Measurements from ENCODE around the gene C22orf31. TPM values are rescaled to one million over a fixed set of nuclear protein-coding genes. Genes with fewer than 3 reads are reported as not detected.
A peak's percentile ranks its signal among the peaks of the same experiment; 100 is the strongest.

The C22orf31 gene
- polyA plus RNA-seq, 2 of the 4 experiments (the other 2 are of a cell fraction): not detected

GRCh38 chr22:29071261-29072045, 9.8 kb upstream of the C22orf31 start:
- Histone ChIP-seq H3K9me3 (no peaks in the 10 kb centered on the region), H3K4me1 (peaks cover 9% of the 10 kb centered on the region; the same call in 2 of the 3 replicates), H3K4me3 (peak overlapping the region; percentile 40), H3K27ac (peak overlapping the region; percentile 62 to 79; a peak in 5 of 6 replicates), H3K4me2 (peak overlapping the region; percentile 97)
- ChIA-PET CTCF (no interaction called here), POLR2A (no interaction called here)
- FAIRE-seq (no peak), ATAC-seq (peak; percentile 47 to 65; a peak in 4 of 6 replicates), DNase-seq (ENCODE audit: low read depth in 1 of 2, low spot score in 1 of 2) (peak in 1 of 2 experiments; percentile 31)
- WGBS (ENCODE audit: missing lambda C conversion rate): 37% methylated on average over 18 of the region's 60 CpGs
- TF ChIP-seq MAX (IDR thresholded peaks at IDR 0.05) (0 out of 2 replicates have a peak, but pooled peaks have one; percentile 27), FOXS1 (CRISPR knock-in tag; IDR thresholded peaks at IDR 0.05) (no peak), TFCP2L1 (CRISPR knock-in tag; IDR thresholded peaks at IDR 0.05) (no peak)

GRCh38 chr22:29070490-29070889, 8.9 kb upstream of the C22orf31 start:
- Histone ChIP-seq H3K9me3 (no peaks in the 10 kb centered on the region), H3K4me2 (no peak overlapping the region), H3K27ac (no peak overlapping the region), H3K4me1 (peaks cover 9% of the 10 kb centered on the region; the same call in 2 of the 3 replicates), H3K4me3 (no peak overlapping the region)
- WGBS (ENCODE audit: missing lambda C conversion rate): 97% methylated on average over 4 of the region's 4 CpGs
- no peak for FAIRE-seq
- no peak for DNase-seq (ENCODE audit: low read depth in 1 of 2, low spot score in 1 of 2)
- no peak for ATAC-seq
- ChIA-PET POLR2A (no interaction called here), CTCF (no interaction called here)
- TF ChIP-seq CHD4 (IDR thresholded peaks at IDR 0.05; ENCODE audit: borderline replicate concordance): no peak
- no peak for TF ChIP-seq GATA3 (IDR thresholded peaks at IDR 0.05; ENCODE audit: borderline replicate concordance)
- no peak for TF ChIP-seq RFX5 (IDR thresholded peaks at IDR 0.05)
- TF ChIP-seq CBX2 (IDR thresholded peaks at IDR 0.05; ENCODE audit: borderline replicate concordance, low read depth): no peak
- no peak for TF ChIP-seq KDM5A (IDR thresholded peaks at IDR 0.05)
- no peak for TF ChIP-seq JUN (IDR thresholded peaks at IDR 0.05)
- TF ChIP-seq NPAS2 (CRISPR knock-in tag; IDR thresholded peaks at IDR 0.05; ENCODE audit: borderline replicate concordance): no peak
- TF ChIP-seq EHF (CRISPR knock-in tag; IDR thresholded peaks at IDR 0.05): no peak
- no peak for TF ChIP-seq ESRRA (IDR thresholded peaks at IDR 0.05; ENCODE audit: borderline replicate concordance, low read length)
- no peak for TF ChIP-seq EP300 (IDR thresholded peaks at IDR 0.05)
- no peak for TF ChIP-seq RARB (CRISPR knock-in tag; IDR thresholded peaks at IDR 0.05)
- no peak for TF ChIP-seq CEBPB (IDR thresholded peaks at IDR 0.05)
- no peak for TF ChIP-seq ZNF302 (CRISPR knock-in tag; IDR thresholded peaks at IDR 0.05)
- no peak for TF ChIP-seq CTCF (IDR thresholded peaks at IDR 0.05)
- no peak for TF ChIP-seq NFE2L2 (conservative IDR thresholded peaks at IDR 0.05; ENCODE audit: low read length)
- TF ChIP-seq POLR2AphosphoS2 (conservative IDR thresholded peaks at IDR 0.05; ENCODE audit: low read length): no peak

GRCh38 chr22:29069463-29069862, 7.8 kb upstream of the C22orf31 start:
- FAIRE-seq: no peak
- TF ChIP-seq HEYL (CRISPR knock-in tag; IDR thresholded peaks at IDR 0.05) (no peak), NPAS2 (CRISPR knock-in tag; IDR thresholded peaks at IDR 0.05; ENCODE audit: borderline replicate concordance) (no peak), RAD21 (conservative IDR thresholded peaks at IDR 0.05 in 1 of 2, IDR thresholded peaks at IDR 0.05 in 1 of 2) (no peak), MAFK (IDR thresholded peaks at IDR 0.05; ENCODE audit: partially characterized antibody) (no peak), FOXS1 (CRISPR knock-in tag; IDR thresholded peaks at IDR 0.05) (no peak), HDAC2 (IDR thresholded peaks at IDR 0.05) (no peak), MYC (IDR thresholded peaks at IDR 0.05; ENCODE audit: borderline replicate concordance, low read length) (no peak), JUNB (IDR thresholded peaks at IDR 0.05) (no peak), KDM1A (IDR thresholded peaks at IDR 0.05; ENCODE audit: low read depth) (no peak)
- ChIA-PET CTCF (interaction anchor here (1.2 kb wide), 1 partner anchor 29 kb away, joined by 3 read pairs; no protein-coding TSS in a partner anchor), POLR2A (no interaction called here)
- H3K4me2 ChIP-seq: no peak overlapping the region
- no peak overlapping the region for H3K4me3 ChIP-seq
- no peaks in the 10 kb centered on the region for H3K9me3 ChIP-seq
- 65% methylated on average over 3 of the region's 4 CpGs for WGBS (ENCODE audit: missing lambda C conversion rate)
- H3K27ac ChIP-seq: no peak overlapping the region
- no peak for DNase-seq (ENCODE audit: low read depth in 1 of 2, low spot score in 1 of 2)
- H3K4me1 ChIP-seq: peaks cover 9% of the 10 kb centered on the region; the same call in 2 of the 3 replicates
- ATAC-seq: no peak

Measured in A549 (cell line).